ENCODE results near the gene RCHY1. TPM values are rescaled to one million over a fixed set of nuclear protein-coding genes. Genes with fewer than 3 reads are reported as not detected.

Gene RCHY1
- total RNA-seq, 3 donors from 2014 or later: 30.4 to 38.3 (median 34.6) TPM

Other genes starting within 250 kb of the RCHY1 start
- 10 to 100 TPM; 13.6 to 20.9 (median 14.0) TPM for gene THAP6, start 70 bp upstream of the RCHY1 start, total RNA-seq
- not detected for gene ODAPH, start 41.7 kb upstream of the RCHY1 start, total RNA-seq
- under 1 TPM in 2 of 3 donors, not detected in 1; 0.08 to 0.33 TPM for gene CDKL2, start 116.1 kb upstream of the RCHY1 start, total RNA-seq
- 100 to 1,000 TPM; 177 to 196 (median 189) TPM for gene G3BP2, start 159.0 kb upstream of the RCHY1 start, total RNA-seq
- 10 to 100 TPM; 28.1 to 31.6 (median 30.1) TPM for gene USO1, start 210.2 kb upstream of the RCHY1 start, total RNA-seq

Data from activated T-cell treated with anti-CD3 and anti-CD28 coated beads, Interleukin-2, amount 50 U/mL, for 4 hours (primary cell).